Small intestine (tissue), 7 donors: ENCODE measurements around the gene RSPH1. TPM values are rescaled to one million over a fixed set of nuclear protein-coding genes. Genes with fewer than 3 reads are reported as not detected.

ENCODE experiments used
- DNase-seq, 2 donors: peaks; one replicate each; pipeline versions ENCODE4 v3.0.0 to v3.0.0-alpha.2; 2013
- FAIRE-seq: peaks from 2 replicates; lab custom pipeline; 2012; peaks lifted over from hg19 to GRCh38; lab: Jason Lieb, UNC
- H3K27ac ChIP-seq, 3 donors: one replicate each; pipeline ENCODE4 v1.5.1; 2013; ENCODE audit warnings: low read length in 2 of 3, mild to moderate bottlenecking in 2 of 3, control low read depth in 1 of 3, inconsistent platforms in 1 of 3, low read depth in 1 of 3, moderate library complexity in 1 of 3
- H3K27me3 ChIP-seq, 3 donors: one replicate each; pipeline ENCODE4 v1.6.1; 2013; ENCODE audit warnings: low read length in 3 of 3, inconsistent platforms in 1 of 3; ENCODE audit not compliant: control insufficient read depth in 3 of 3, insufficient read depth in 3 of 3
- H3K36me3 ChIP-seq, 3 donors: one replicate each; pipeline ENCODE4 v1.6.1; 2013; ENCODE audit warnings: low read length in 3 of 3, inconsistent platforms in 1 of 3, low read depth in 1 of 3, mild to moderate bottlenecking in 1 of 3, moderate library complexity in 1 of 3; ENCODE audit not compliant: control insufficient read depth in 3 of 3, insufficient read depth in 2 of 3
- H3K4me1 ChIP-seq, 3 donors: one replicate each; pipeline ENCODE4 v1.6.1; 2013; ENCODE audit warnings: low read length in 2 of 3, inconsistent platforms in 1 of 3, low read depth in 1 of 3, mild to moderate bottlenecking in 1 of 3, moderate library complexity in 1 of 3; ENCODE audit not compliant: control insufficient read depth in 3 of 3, insufficient read depth in 2 of 3
- H3K4me3 ChIP-seq, 3 donors: one replicate each; pipeline ENCODE4 v1.5.1; 2013; ENCODE audit warnings: low read length in 3 of 3, control low read depth in 1 of 3, inconsistent platforms in 1 of 3, low read depth in 1 of 3, mild to moderate bottlenecking in 1 of 3, moderate library complexity in 1 of 3
- H3K9me3 ChIP-seq, 2 donors: one replicate each; pipeline ENCODE4 v1.6.1; 2013; ENCODE audit warnings: low read depth in 1 of 2, low read length in 1 of 2; ENCODE audit not compliant: control insufficient read depth in 2 of 2, insufficient read depth in 1 of 2
- WGBS, 3 donors: extraction: QIAGEN DNeasy Blood & Tissue Kit; methylation state at CpG; one replicate each; pipeline ENCODE4 v1.1.7; 2013; 5-methylcytosine and 5-hydroxymethylcytosine counted together
- polyA plus RNA-seq, 4 donors: library from polyadenylated mRNA; stranded (reverse) in 3 of 4; unstranded in 1 of 4; fragments of 200-250 nt in 3 of 4; fragments of 120-200 nt in 1 of 4; gene quantifications; one replicate each; pipeline versions ENCODE4 v1.2.1 to v1.2.3, GENCODE V29; 2013
- donor health status: healthy with polysubstance abuse.
- donor health status: control.
- donor health status: control.
- donor health status: Bipolar disorder and iron deficiency.
- donor health status: healthy.

Gene RSPH1
- polyA plus RNA-seq, 4 donors, result 3.8 to 14.1 (median 7.8) TPM

- FAIRE-seq, result no peak
- peak overlapping the region in 1 of 3 donors; percentile 15 for H3K27ac ChIP-seq
- peaks cover 2 to 42% (median 5%) of the 10 kb centered on the region in 3 donors for H3K4me1 ChIP-seq
- no peak for DNase-seq
- no peaks in the 10 kb centered on the region for H3K27me3 ChIP-seq
- peaks cover 0 to 5% of the 10 kb centered on the region in 2 donors for H3K9me3 ChIP-seq
- H3K36me3 ChIP-seq, result no peaks in the 10 kb centered on the region
- no peak overlapping the region for H3K4me3 ChIP-seq
- 75 to 83% (median 78%) methylated on average over 19 of the region's 19 CpGs for WGBS, 3 donors
Observed at GRCh38 chr21:42453986-42454570, 41.9 kb downstream of the RSPH1 start.

- Histone ChIP-seq H3K4me3 (no peak overlapping the region), H3K4me1 (peaks cover 2 to 41% (median 5%) of the 10 kb centered on the region in 3 donors), H3K27ac (peak overlapping the region in 1 of 3 donors; percentile 24), H3K36me3 (no peaks in the 10 kb centered on the region), H3K9me3 (peaks cover 0 to 5% of the 10 kb centered on the region in 2 donors), H3K27me3 (no peaks in the 10 kb centered on the region)
- FAIRE-seq (no peak), DNase-seq (peak in 1 of 2 donors; percentile 54)
- 45 to 52% (median 52%) methylated on average over 18 of the region's 18 CpGs for WGBS, 3 donors
Observed at GRCh38 chr21:42453224-42453985, 42.6 kb downstream of the RSPH1 start.

- Histone ChIP-seq H3K36me3 (no peaks in the 10 kb centered on the region), H3K9me3 (peaks cover 0 to 5% of the 10 kb centered on the region in 2 donors), H3K4me1 (peaks cover 2 to 41% (median 5%) of the 10 kb centered on the region in 3 donors), H3K27me3 (no peaks in the 10 kb centered on the region), H3K4me3 (no peak overlapping the region), H3K27ac (no peak overlapping the region)
- DNase-seq (no peak), FAIRE-seq (no peak)
- 82 to 91% (median 89%) methylated on average over 22 of the region's 22 CpGs for WGBS, 3 donors
Observed at GRCh38 chr21:42452401-42453223, 43.4 kb downstream of the RSPH1 start.

GRCh38 chr21:42451941-42452340 is 44.1 kb downstream of the RSPH1 start:
- Histone ChIP-seq H3K36me3 (no peaks in the 10 kb centered on the region), H3K4me1 (peaks cover 2 to 41% (median 5%) of the 10 kb centered on the region in 3 donors), H3K4me3 (no peak overlapping the region), H3K27ac (no peak overlapping the region), H3K27me3 (no peaks in the 10 kb centered on the region), H3K9me3 (peaks cover 0 to 5% of the 10 kb centered on the region in 2 donors)
- DNase-seq, result no peak
- FAIRE-seq, result no peak
- WGBS, 3 donors, result 94 to 96% (median 95%) methylated on average over 9 of the region's 9 CpGs

- no peak overlapping the region for H3K27ac ChIP-seq
- H3K36me3 ChIP-seq, result no peaks in the 10 kb centered on the region
- no peak for DNase-seq
- H3K4me1 ChIP-seq, result peaks cover 0 to 20% (median 0%) of the 10 kb centered on the region in 3 donors
- FAIRE-seq, result no peak
- no peak overlapping the region for H3K4me3 ChIP-seq
- peaks cover 0 to 5% of the 10 kb centered on the region in 2 donors for H3K9me3 ChIP-seq
- 73 to 84% (median 83%) methylated on average over 3 of the region's 3 CpGs for WGBS, 3 donors
- H3K27me3 ChIP-seq, result no peaks in the 10 kb centered on the region
Observed at GRCh38 chr21:42448686-42449085, 47.3 kb downstream of the RSPH1 start.

DNA sequence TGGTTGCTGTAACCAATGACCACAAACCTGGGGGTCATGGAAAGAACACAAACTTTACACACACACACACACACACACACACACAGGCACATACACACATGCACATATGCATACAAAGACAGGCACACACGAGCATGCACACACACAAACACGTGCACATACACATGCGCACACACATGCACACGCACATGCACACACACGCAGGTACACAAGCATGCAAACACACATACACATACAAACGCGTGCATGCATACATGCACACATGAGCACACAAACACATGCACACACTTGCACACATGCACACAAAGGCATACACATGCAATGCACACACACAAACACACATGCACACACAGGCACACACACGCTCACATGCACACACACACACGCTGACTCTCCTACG is 48.3 kb downstream of the RSPH1 start:
- WGBS, 3 donors, result 92 to 93% (median 93%) methylated on average over 10 of the region's 10 CpGs
- Histone ChIP-seq H3K27ac (no peak overlapping the region), H3K36me3 (no peaks in the 10 kb centered on the region), H3K27me3 (no peaks in the 10 kb centered on the region), H3K4me3 (no peak overlapping the region), H3K4me1 (peaks cover 0 to 10% (median 0%) of the 10 kb centered on the region in 3 donors), H3K9me3 (peaks cover 0 to 5% of the 10 kb centered on the region in 2 donors)
- FAIRE-seq, result no peak
- DNase-seq, result no peak

- Histone ChIP-seq H3K36me3 (no peaks in the 10 kb centered on the region), H3K4me1 (peaks cover 0 to 7% (median 0%) of the 10 kb centered on the region in 3 donors), H3K4me3 (no peak overlapping the region), H3K9me3 (peaks cover 0 to 5% of the 10 kb centered on the region in 2 donors), H3K27ac (no peak overlapping the region), H3K27me3 (no peaks in the 10 kb centered on the region)
- DNase-seq (no peak), FAIRE-seq (no peak)
- 80 to 86% (median 83%) methylated on average over 14 of the region's 14 CpGs for WGBS, 3 donors
Observed at GRCh38 chr21:42447182-42447581, 48.8 kb downstream of the RSPH1 start.

DNA sequence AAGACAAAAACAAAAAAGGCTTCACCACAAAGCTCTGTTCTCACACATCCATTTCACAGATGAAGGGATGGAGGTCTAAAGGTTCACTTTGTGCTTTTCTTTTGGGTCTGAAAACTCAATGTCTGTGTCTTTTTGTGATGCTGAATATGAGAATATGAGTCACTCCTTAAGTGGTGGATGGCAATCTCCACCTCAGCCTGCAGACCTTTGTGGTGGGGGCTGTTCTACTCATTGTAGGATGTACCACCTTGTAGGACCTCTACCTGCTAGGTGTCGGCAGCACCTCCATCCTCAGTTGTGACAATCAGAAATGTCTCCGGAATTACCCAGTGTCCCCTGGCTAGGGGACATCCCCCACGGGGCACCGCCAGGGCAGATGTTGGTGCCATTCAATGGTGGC is 49.5 kb downstream of the RSPH1 start:
- DNase-seq, result no peak
- 88 to 92% (median 92%) methylated on average over 4 of the region's 4 CpGs for WGBS, 3 donors

More for the DNA sequence above, 49.5 kb downstream of the RSPH1 start:
- Histone ChIP-seq H3K27ac (no peak overlapping the region), H3K4me1 (peaks cover 0 to 7% (median 0%) of the 10 kb centered on the region in 3 donors), H3K4me3 (no peak overlapping the region), H3K27me3 (no peaks in the 10 kb centered on the region), H3K36me3 (no peaks in the 10 kb centered on the region), H3K9me3 (peaks cover 0 to 5% of the 10 kb centered on the region in 2 donors)
- no peak for FAIRE-seq
